CD4-positive, alpha-beta T cell (primary cell): Measurements from ENCODE around the gene CASP1. TPM values are rescaled to one million over a fixed set of nuclear protein-coding genes. Genes with fewer than 3 reads are reported as not detected.

Experiments
- ATAC-seq: fragments of 200-7000 bp; cut with Tn5 transposase; one replicate; pipeline ENCODE4 v1.10.0; 2022; ENCODE audit warnings: mild to moderate bottlenecking; ENCODE audit not compliant: poor library complexity
- CTCF ChIA-PET: fragments of 350-600 bp; sonication (Branson Sonifier 250); formaldehyde crosslinking; loops from one replicate; lab custom pipeline; 2021; ENCODE audit warnings: antibody characterized with exemption, inconsistent platforms; lab: Charles Lee
- POLR2A ChIA-PET: fragments of 350-600 bp; sonication (Branson Sonifier 250); formaldehyde crosslinking; loops from one replicate; lab custom pipeline; 2021; ENCODE audit warnings: antibody characterized with exemption, inconsistent platforms; lab: Charles Lee
- DNase-seq, 14 experiments: peaks; one replicate each; pipeline ENCODE4 v3.0.0-alpha.2; 2013 to 2020; ENCODE audit warnings: mixed read lengths in 2 of 14
- H3K27ac ChIP-seq, 2 donors: one replicate each; pipeline versions ENCODE4 v1.5.1 to v1.7.0; 2013; ENCODE audit warnings: low read length in 2 of 2, low read depth in 1 of 2, mild to moderate bottlenecking in 1 of 2
- H3K27me3 ChIP-seq, 2 experiments: 1 replicate in 1 of 2; 2 replicates in 1 of 2; pipeline versions ENCODE4 v1.6.1 to v1.7.0; 2013; ENCODE audit warnings: low read length in 2 of 2, control low read depth in 1 of 2, mild to moderate bottlenecking in 1 of 2, moderate library complexity in 1 of 2; ENCODE audit not compliant: insufficient read depth in 2 of 2, control insufficient read depth in 1 of 2
- H3K36me3 ChIP-seq: one replicate; pipeline ENCODE4 v1.6.1; 2013; ENCODE audit warnings: low read length, control low read depth; ENCODE audit not compliant: insufficient read depth
- H3K4me1 ChIP-seq: one replicate; pipeline ENCODE4 v1.6.1; 2013; ENCODE audit warnings: low read length, control low read depth; ENCODE audit not compliant: insufficient read depth
- H3K4me3 ChIP-seq: one replicate; pipeline ENCODE4 v1.5.1; 2013; ENCODE audit warnings: mild to moderate bottlenecking, low read length, moderate library complexity
- H3K9me3 ChIP-seq, 2 experiments: 1 replicate in 1 of 2; 2 replicates in 1 of 2; pipeline versions ENCODE4 v1.6.1 to v1.7.0; 2013; ENCODE audit warnings: low read length in 2 of 2, mild to moderate bottlenecking in 2 of 2, control low read depth in 1 of 2, moderate library complexity in 1 of 2; ENCODE audit not compliant: control insufficient read depth in 1 of 2, insufficient read depth in 1 of 2
- H3K27ac Mint-ChIP-seq: one replicate; pipeline ENCODE4 v1.8.0; 2020; ENCODE audit warnings: mixed read lengths
- H3K27me3 Mint-ChIP-seq: one replicate; pipeline ENCODE4 v1.8.0; 2021; ENCODE audit warnings: mixed read lengths
- H3K36me3 Mint-ChIP-seq: one replicate; pipeline ENCODE4 v1.8.0; 2021; ENCODE audit warnings: low read depth, mixed read lengths
- H3K4me1 Mint-ChIP-seq: one replicate; pipeline ENCODE4 v1.8.0; 2021; ENCODE audit warnings: low read depth, mixed read lengths
- H3K4me3 Mint-ChIP-seq: one replicate; pipeline ENCODE4 v1.8.0; 2020; ENCODE audit warnings: mild to moderate bottlenecking, mixed read lengths
- H3K9me3 Mint-ChIP-seq: one replicate; pipeline ENCODE4 v1.8.0; 2020; ENCODE audit warnings: mixed read lengths
- intact Hi-C, 2 experiments: fragments of 100-400 bp; cut with DNase I in 1 of 2; cut with micrococcal nuclease in 1 of 2; formaldehyde crosslinking; loops; one replicate each; pipeline versions ENCODE4 v1.15.1 to v1.9.0; 2023 to 2025; cut with DNase I, micrococcal nuclease
- total RNA-seq, 174 experiments: library from RNA in 2 of 174; stranded (reverse) in 2 of 174; gene quantifications; one replicate each; pipeline ENCODE4 v1.2.3 and lab custom pipeline; 2021 to 2026
- TF ChIP-seq, protein P1 (sequence below): fragments of 200-600 bp; IDR thresholded peaks from one replicate; pipeline ENCODE4 v1.8.0; 2022; ENCODE audit warnings: antibody characterized with exemption, mild to moderate bottlenecking

The CASP1 gene
- total RNA-seq, 2 experiments from 2014 or later, result 15.6 to 17.6 TPM

DNA sequence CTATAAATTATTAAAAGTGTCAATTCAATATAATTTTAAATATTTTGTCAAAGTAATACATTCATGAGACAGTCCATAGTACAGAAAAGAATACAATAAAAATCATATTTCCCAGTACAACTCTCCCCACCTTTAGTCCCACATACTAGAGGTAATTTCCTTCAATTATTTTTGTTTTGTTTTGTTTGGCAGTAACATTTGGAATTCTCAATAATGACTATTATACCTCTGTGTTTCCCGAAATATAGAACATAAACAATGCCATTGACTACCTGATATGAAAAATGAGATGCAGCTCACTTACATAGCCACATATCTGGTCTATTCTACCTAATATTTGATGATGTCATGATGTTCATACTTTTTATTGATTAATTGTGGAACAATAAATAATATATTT lies 42.2 kb downstream of the CASP1 start:
- Mint-ChIP-seq H3K4me3 (no peak overlapping the region), H3K4me1 (no peaks in the 10 kb centered on the region), H3K27me3 (no peaks in the 10 kb centered on the region), H3K36me3 (no peaks in the 10 kb centered on the region), H3K9me3 (peaks cover 5% of the 10 kb centered on the region), H3K27ac (no peak overlapping the region)
- no peak overlapping the region for H3K27ac ChIP-seq
- no peak overlapping the region for H3K4me3 ChIP-seq
- no peaks in the 10 kb centered on the region for H3K9me3 ChIP-seq
- H3K4me1 ChIP-seq, result no peaks in the 10 kb centered on the region
- ChIA-PET POLR2A (no interaction called here), CTCF (no interaction called here)
- ATAC-seq (no peak), DNase-seq (no peak)
- intact Hi-C loops, result no loop called here
- TF ChIP-seq, protein P1, sequence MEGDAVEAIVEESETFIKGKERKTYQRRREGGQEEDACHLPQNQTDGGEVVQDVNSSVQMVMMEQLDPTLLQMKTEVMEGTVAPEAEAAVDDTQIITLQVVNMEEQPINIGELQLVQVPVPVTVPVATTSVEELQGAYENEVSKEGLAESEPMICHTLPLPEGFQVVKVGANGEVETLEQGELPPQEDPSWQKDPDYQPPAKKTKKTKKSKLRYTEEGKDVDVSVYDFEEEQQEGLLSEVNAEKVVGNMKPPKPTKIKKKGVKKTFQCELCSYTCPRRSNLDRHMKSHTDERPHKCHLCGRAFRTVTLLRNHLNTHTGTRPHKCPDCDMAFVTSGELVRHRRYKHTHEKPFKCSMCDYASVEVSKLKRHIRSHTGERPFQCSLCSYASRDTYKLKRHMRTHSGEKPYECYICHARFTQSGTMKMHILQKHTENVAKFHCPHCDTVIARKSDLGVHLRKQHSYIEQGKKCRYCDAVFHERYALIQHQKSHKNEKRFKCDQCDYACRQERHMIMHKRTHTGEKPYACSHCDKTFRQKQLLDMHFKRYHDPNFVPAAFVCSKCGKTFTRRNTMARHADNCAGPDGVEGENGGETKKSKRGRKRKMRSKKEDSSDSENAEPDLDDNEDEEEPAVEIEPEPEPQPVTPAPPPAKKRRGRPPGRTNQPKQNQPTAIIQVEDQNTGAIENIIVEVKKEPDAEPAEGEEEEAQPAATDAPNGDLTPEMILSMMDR, result no peak
- no peaks in the 10 kb centered on the region for H3K27me3 ChIP-seq
- no peaks in the 10 kb centered on the region for H3K36me3 ChIP-seq

- H3K36me3 ChIP-seq, result no peaks in the 10 kb centered on the region
- no peaks in the 10 kb centered on the region for H3K27me3 Mint-ChIP-seq
- no peaks in the 10 kb centered on the region for H3K4me1 ChIP-seq
- no peaks in the 10 kb centered on the region for H3K27me3 ChIP-seq
- H3K4me3 ChIP-seq, result no peak overlapping the region
- DNase-seq (no peak), ATAC-seq (no peak)
- no peak overlapping the region for H3K27ac Mint-ChIP-seq
- TF ChIP-seq, protein P1, result no peak
- H3K9me3 Mint-ChIP-seq, result peaks cover 5% of the 10 kb centered on the region
- peaks cover 0 to 2% of the 10 kb centered on the region in 2 experiments for H3K9me3 ChIP-seq
- POLR2A ChIA-PET, result no interaction called here
- intact Hi-C loops, result no loop called here
- no peaks in the 10 kb centered on the region for H3K36me3 Mint-ChIP-seq
- CTCF ChIA-PET, result no interaction called here
- H3K4me1 Mint-ChIP-seq, result no peaks in the 10 kb centered on the region
- H3K4me3 Mint-ChIP-seq, result no peak overlapping the region
- H3K27ac ChIP-seq, result no peak overlapping the region
Observed at GRCh38 chr11:104991994-104992393, 43.0 kb downstream of the CASP1 start.

- POLR2A ChIA-PET, result no interaction called here
- ATAC-seq, result no peak
Observed at GRCh38 chr11:104984808-104985207, 50.1 kb downstream of the CASP1 start.

More at GRCh38 chr11:104984808-104985207, 50.1 kb downstream of the CASP1 start:
- Histone ChIP-seq H3K36me3 (no peaks in the 10 kb centered on the region), H3K4me1 (no peaks in the 10 kb centered on the region), H3K27me3 (no peaks in the 10 kb centered on the region), H3K4me3 (no peak overlapping the region), H3K9me3 (peaks cover 0 to 5% of the 10 kb centered on the region in 2 experiments), H3K27ac (no peak overlapping the region)
- intact Hi-C loops, result no loop called here
- Mint-ChIP-seq H3K27me3 (no peaks in the 10 kb centered on the region), H3K36me3 (no peaks in the 10 kb centered on the region), H3K4me1 (no peaks in the 10 kb centered on the region), H3K9me3 (peaks cover 5% of the 10 kb centered on the region), H3K4me3 (no peak overlapping the region), H3K27ac (no peak overlapping the region)
- TF ChIP-seq, protein P1, result no peak
- CTCF ChIA-PET, result interaction anchor here (1.3 kb wide), 1 partner anchor 15 kb away, joined by 4 read pairs; no protein-coding TSS in a partner anchor
- no peak for DNase-seq
